GM21723 (cell line): Measurements from ENCODE around the gene VASN.

Experiments
- ATAC-seq: cut with Tn5 transposase; IDR thresholded peaks from one replicate; pipeline ENCODE4 v1.9.1; 2021; ENCODE audit warnings: mild to moderate bottlenecking, moderate library complexity; ENCODE audit not compliant: unreplicated experiment

Gene VASN

GRCh38 chr16:4401094-4401501 is 29.4 kb downstream of the VASN start:
- ATAC-seq = no peak

- no peak for ATAC-seq
Observed at GRCh38 chr16:4401510-4401909, 29.9 kb downstream of the VASN start.

- ATAC-seq = peak; percentile 66
Observed at GRCh38 chr16:4402439-4403132, 30.9 kb downstream of the VASN start.

GRCh38 chr16:4403133-4403949 is 31.7 kb downstream of the VASN start:
- no peak for ATAC-seq

- ATAC-seq = no peak
Observed at GRCh38 chr16:4404247-4404966, 32.8 kb downstream of the VASN start.

GRCh38 chr16:4404967-4405696 is 33.5 kb downstream of the VASN start:
- no peak for ATAC-seq

- no peak for ATAC-seq
Observed at GRCh38 chr16:4407543-4408322, 36.1 kb downstream of the VASN start.

- ATAC-seq = no peak
Observed at GRCh38 chr16:4408323-4408690, 36.7 kb downstream of the VASN start.

- no peak for ATAC-seq
Observed at GRCh38 chr16:4409081-4409932, 37.7 kb downstream of the VASN start.

- ATAC-seq = no peak
Observed at GRCh38 chr16:4410335-4411075, 38.9 kb downstream of the VASN start.

GRCh38 chr16:4411684-4412083 is 40.0 kb downstream of the VASN start:
- no peak for ATAC-seq

- ATAC-seq = no peak
Observed at GRCh38 chr16:4412159-4412558, 40.5 kb downstream of the VASN start.

- ATAC-seq = no peak
Observed at GRCh38 chr16:4412854-4413253, 41.2 kb downstream of the VASN start.

GRCh38 chr16:4414187-4414917 is 42.7 kb downstream of the VASN start:
- ATAC-seq = peak; percentile 69

- ATAC-seq = peak; percentile 14
Observed at GRCh38 chr16:4415538-4416199, 44.0 kb downstream of the VASN start.

GRCh38 chr16:4416200-4417032 is 44.8 kb downstream of the VASN start, which contains the start of gene CORO7:
Gene CORO7, minus strand, starts transcription at chr16:4416596. Its CDS starts 78 bp downstream, at chr16:4416518.
- ATAC-seq = peak; percentile 64
